OCI-LY7 (cell line): Measurements from ENCODE around the gene USP15. TPM values are rescaled to one million over a fixed set of nuclear protein-coding genes. Genes with fewer than 3 reads are reported as not detected.
A peak's percentile ranks its signal among the peaks of the same experiment; 100 is the strongest.

Experiments
- BruUV-seq: library from RNA; stranded (reverse); fragments of 400-500 nt; replicated peaks from 2 replicates; lab custom pipeline; 2021; lab: Mats Ljungman, UMichigan
- CTCF ChIA-PET: fragments of 300-600 bp; sonication (Branson Sonifier 250); formaldehyde crosslinking; loops from one replicate; lab custom pipeline; 2022; ENCODE audit warnings: antibody characterized with exemption; ENCODE audit not compliant: unreplicated experiment; lab: Charles Lee
- POLR2A ChIA-PET: fragments of 300-600 bp; sonication (Branson Sonifier 250); formaldehyde crosslinking; loops from one replicate; lab custom pipeline; 2022; ENCODE audit warnings: antibody characterized with exemption; lab: Charles Lee
- DNase-seq: peaks from one replicate; pipeline ENCODE4 v3.0.0-alpha.2; 2015; ENCODE audit warnings: low spot score
- H2AFZ ChIP-seq: fragments of 200-600 bp; sonication (generic), shearing (Covaris generic); 2 replicates; pipeline ENCODE4 v1.6.1; 2014; ENCODE audit warnings: mild to moderate bottlenecking, antibody characterized with exemption, low read length, moderate library complexity
- H3K27ac ChIP-seq: fragments of 200-600 bp; sonication (generic); 2 replicates; pipeline ENCODE4 v1.5.1; 2014; ENCODE audit warnings: mixed run types, low read depth, mild to moderate bottlenecking, moderate library complexity, low read length, inconsistent platforms; ENCODE audit not compliant: poor library complexity, severe bottlenecking
- H3K36me3 ChIP-seq: fragments of 200-600 bp; sonication (generic); 2 replicates; pipeline ENCODE4 v1.6.1; 2014; ENCODE audit warnings: mild to moderate bottlenecking, antibody characterized with exemption, low read length, moderate library complexity, mixed read lengths; ENCODE audit not compliant: insufficient read depth
- H3K4me1 ChIP-seq: fragments of 200-600 bp; sonication (generic); 2 replicates; pipeline ENCODE4 v1.5.1; 2014; ENCODE audit warnings: mild to moderate bottlenecking, low read length; ENCODE audit not compliant: insufficient read depth, poor library complexity, severe bottlenecking
- H3K4me2 ChIP-seq: fragments of 200-600 bp; sonication (generic); 2 replicates; pipeline ENCODE4 v1.6.1; 2014; ENCODE audit warnings: mild to moderate bottlenecking, low read length
- H3K4me3 ChIP-seq: fragments of 200-600 bp; sonication (generic); 2 replicates; pipeline ENCODE4 v1.5.1; 2014; ENCODE audit warnings: mild to moderate bottlenecking, low read depth, low read length; ENCODE audit not compliant: poor library complexity, severe bottlenecking
- H3K79me2 ChIP-seq: fragments of 200-600 bp; sonication (generic); 2 replicates; pipeline ENCODE4 v1.6.1; 2016; ENCODE audit warnings: low read depth, mild to moderate bottlenecking, low read length, moderate library complexity, mixed read lengths; ENCODE audit not compliant: insufficient read depth
- H3K9me2 ChIP-seq: fragments of 200-600 bp; sonication (generic); 2 replicates; pipeline ENCODE4 v1.6.1; 2016; ENCODE audit warnings: mild to moderate bottlenecking, low read length, mixed read lengths; ENCODE audit not compliant: insufficient read depth
- H3K9me3 ChIP-seq: fragments of 200-600 bp; sonication (generic); 2 replicates; pipeline ENCODE4 v1.6.1; 2014; ENCODE audit warnings: mild to moderate bottlenecking, mixed run types, low read length, mixed read lengths
- H4K20me1 ChIP-seq: fragments of 200-600 bp; sonication (generic); 2 replicates; pipeline ENCODE4 v1.6.1; 2014; ENCODE audit warnings: mild to moderate bottlenecking, antibody characterized with exemption, low read length, moderate library complexity, mixed read lengths; ENCODE audit not compliant: insufficient read depth
- EZH2phosphoT487 ChIP-seq: fragments of 200-600 bp; sonication (generic); IDR thresholded peaks from 2 replicates; pipeline ENCODE4 v1.6.1; 2018; ENCODE audit warnings: low read depth, borderline replicate concordance, mild to moderate bottlenecking, mixed run types, antibody characterized with exemption, low read length, moderate library complexity, mixed read lengths
- intact Hi-C: fragments of 100-400 bp; cut with micrococcal nuclease; formaldehyde crosslinking; loops from one replicate; pipeline ENCODE4 v1.10.0; 2022; ENCODE audit not compliant: unreplicated experiment
- total RNA-seq, 2 experiments: library from RNA; depleted of rRNA in 1 of 2; stranded (reverse); fragments of >200 nt in 1 of 2; shearing (Covaris generic) in 1 of 2; gene quantifications; 2 replicates each; pipeline ENCODE4 v1.2.3, GENCODE V29; 2014 to 2022
- TF ChIP-seq, protein P1 (sequence below): fragments of 200-600 bp; sonication (generic); conservative IDR thresholded peaks from 2 replicates; pipeline ENCODE4 v1.5.1; 2014; ENCODE audit warnings: mild to moderate bottlenecking, antibody characterized with exemption, low read length, moderate library complexity, mixed read lengths

Gene USP15
- total RNA-seq, 2 experiments from 2014 or later, result 43.3 to 62.8 TPM

DNA sequence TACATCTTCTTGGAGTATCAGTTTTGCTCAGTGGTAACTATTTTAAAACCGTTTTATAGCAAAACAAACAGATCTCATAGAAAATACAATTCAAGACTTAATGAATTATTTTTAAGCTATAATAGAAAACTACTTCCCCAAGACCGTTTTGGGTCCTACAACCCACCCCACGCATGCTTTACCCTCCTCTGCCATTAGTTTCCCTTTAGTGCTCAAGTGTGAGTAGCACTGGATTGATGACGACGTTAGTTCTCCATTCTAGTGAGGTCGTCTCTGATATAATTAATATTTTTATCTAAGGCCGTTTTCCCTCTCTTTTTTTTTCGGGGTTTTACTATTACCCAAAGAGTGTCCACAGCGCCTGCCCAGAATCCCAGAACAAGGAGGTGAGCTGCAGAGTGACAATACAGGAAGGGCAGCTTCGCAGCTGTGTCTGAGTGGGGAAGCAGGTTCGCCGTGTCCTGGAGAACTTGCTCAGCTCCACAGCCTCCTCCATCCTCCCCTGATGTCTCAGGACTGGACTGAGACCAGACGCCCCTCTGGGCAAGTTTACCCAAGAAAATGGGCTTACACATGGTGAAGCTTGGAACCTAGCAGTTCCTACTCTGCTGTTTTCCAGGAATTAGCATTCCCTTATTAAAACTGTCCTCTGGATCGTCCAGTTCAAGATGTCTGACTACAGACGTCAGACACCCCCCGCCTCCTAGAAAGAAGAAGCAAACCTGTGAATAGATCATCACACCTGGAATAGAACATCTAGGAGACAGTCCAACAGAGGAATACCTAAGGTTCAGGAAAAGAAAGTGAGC is 174.5 kb downstream of the USP15 start:
- no peak for DNase-seq
- POLR2A ChIA-PET, result interaction anchor here (0.7 kb wide), 1 partner anchor 183 kb away, joined by 3 read pairs; no protein-coding TSS in a partner anchor
- BruUV-seq, result no TSS peak
- Histone ChIP-seq H2AFZ (peak overlapping the region; percentile 58; the same call in 1 of the 2 replicates), H3K4me3 (peak overlapping the region; percentile 37), H3K36me3 (no peaks in the 10 kb centered on the region), H3K9me3 (no peaks in the 10 kb centered on the region), H3K27ac (no peak overlapping the region), H3K9me2 (no peaks in the 10 kb centered on the region), H3K4me2 (peak overlapping the region; percentile 67), H3K4me1 (peaks cover 6% of the 10 kb centered on the region), H3K79me2 (no peaks in the 10 kb centered on the region), H4K20me1 (no peaks in the 10 kb centered on the region)
- intact Hi-C loops, result loop anchor here (5.0 kb wide), 1 partner anchor 148 kb away; no protein-coding TSS in a partner anchor
- no peak for TF ChIP-seq EZH2phosphoT487
- TF ChIP-seq, protein P1, sequence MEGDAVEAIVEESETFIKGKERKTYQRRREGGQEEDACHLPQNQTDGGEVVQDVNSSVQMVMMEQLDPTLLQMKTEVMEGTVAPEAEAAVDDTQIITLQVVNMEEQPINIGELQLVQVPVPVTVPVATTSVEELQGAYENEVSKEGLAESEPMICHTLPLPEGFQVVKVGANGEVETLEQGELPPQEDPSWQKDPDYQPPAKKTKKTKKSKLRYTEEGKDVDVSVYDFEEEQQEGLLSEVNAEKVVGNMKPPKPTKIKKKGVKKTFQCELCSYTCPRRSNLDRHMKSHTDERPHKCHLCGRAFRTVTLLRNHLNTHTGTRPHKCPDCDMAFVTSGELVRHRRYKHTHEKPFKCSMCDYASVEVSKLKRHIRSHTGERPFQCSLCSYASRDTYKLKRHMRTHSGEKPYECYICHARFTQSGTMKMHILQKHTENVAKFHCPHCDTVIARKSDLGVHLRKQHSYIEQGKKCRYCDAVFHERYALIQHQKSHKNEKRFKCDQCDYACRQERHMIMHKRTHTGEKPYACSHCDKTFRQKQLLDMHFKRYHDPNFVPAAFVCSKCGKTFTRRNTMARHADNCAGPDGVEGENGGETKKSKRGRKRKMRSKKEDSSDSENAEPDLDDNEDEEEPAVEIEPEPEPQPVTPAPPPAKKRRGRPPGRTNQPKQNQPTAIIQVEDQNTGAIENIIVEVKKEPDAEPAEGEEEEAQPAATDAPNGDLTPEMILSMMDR, result no peak
- CTCF ChIA-PET, result no interaction called here

DNA sequence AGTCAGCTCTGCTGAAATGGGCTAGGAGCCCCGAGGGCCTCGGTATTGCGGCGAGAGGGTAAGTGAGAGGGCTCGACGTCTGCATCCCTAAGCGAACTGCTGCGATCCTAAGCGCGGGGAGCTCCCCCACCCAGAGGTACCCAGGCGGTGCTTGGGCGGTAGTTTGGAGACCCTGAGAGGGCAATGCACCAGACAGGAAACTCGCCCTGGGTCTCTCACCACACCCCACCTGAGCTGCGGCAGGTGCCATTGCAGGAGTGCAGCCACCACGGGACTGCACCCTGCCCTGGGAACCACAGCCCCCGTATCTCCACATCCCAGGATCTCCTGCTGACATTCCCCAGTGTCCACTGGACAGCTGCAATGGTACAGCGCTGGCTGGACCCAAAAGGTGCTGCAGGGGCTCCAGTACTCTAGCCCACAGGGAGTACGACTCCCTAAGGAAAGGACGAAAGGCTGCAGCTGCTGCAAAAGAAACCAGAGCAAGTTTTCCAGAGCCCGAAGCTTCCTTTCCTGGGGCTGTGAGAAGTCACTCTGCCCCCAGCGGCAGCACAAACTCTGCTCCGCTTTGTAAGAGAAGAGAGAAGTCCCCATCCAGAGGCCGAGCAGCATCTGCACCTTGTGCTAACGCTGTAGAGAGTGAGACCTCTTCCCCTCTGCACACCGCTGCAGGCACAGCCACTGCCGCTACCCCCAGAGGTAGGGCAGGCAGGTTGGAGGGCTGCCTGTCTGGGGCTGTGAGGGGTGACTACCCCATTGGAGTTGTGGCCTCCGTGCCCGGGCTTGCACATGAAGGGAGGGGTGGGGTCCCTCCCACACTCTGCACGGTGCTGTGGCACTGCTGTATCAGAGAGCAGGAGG is 175.3 kb downstream of the USP15 start:
- CTCF ChIA-PET, result no interaction called here
- TF ChIP-seq, protein P1, result peak; percentile 52
- TF ChIP-seq EZH2phosphoT487, result no peak
- no TSS peak for BruUV-seq
- H3K36me3 ChIP-seq, result no peaks in the 10 kb centered on the region
- H3K9me2 ChIP-seq, result no peaks in the 10 kb centered on the region
- peak overlapping the region; percentile 67 for H3K4me2 ChIP-seq
- H3K9me3 ChIP-seq, result no peaks in the 10 kb centered on the region
- no peaks in the 10 kb centered on the region for H3K79me2 ChIP-seq
- DNase-seq, result peak; percentile 41
- peak overlapping the region; percentile 37 for H3K4me3 ChIP-seq
- intact Hi-C loops, result loop anchor here (5.0 kb wide), 1 partner anchor 147 kb away; no protein-coding TSS in a partner anchor
- H3K4me1 ChIP-seq, result peaks cover 6% of the 10 kb centered on the region
- H4K20me1 ChIP-seq, result no peaks in the 10 kb centered on the region
- no peak overlapping the region for H3K27ac ChIP-seq
- POLR2A ChIA-PET, result interaction anchor here (0.6 to 1.1 kb wide), 2 partner anchors 168 to 444 kb away, joined by 3 to 4 read pairs; no protein-coding TSS in a partner anchor
- peak overlapping the region; percentile 58; the same call in 1 of the 2 replicates for H2AFZ ChIP-seq
